GM12891 (cell line): Measurements from ENCODE around the gene PNPLA3.

Experiments
- PAX5 ChIP-seq: IDR thresholded peaks from 2 replicates; pipeline ENCODE4 v1.6.1; 2011; ENCODE audit warnings: low read length, moderate library complexity, mild to moderate bottlenecking; ENCODE audit not compliant: insufficient read depth, severe bottlenecking
- POLR2A ChIP-seq: IDR thresholded peaks from 2 replicates; pipeline ENCODE4 v1.6.1; 2011; ENCODE audit warnings: low read depth, low read length, control low read depth
- POLR2AphosphoS5 ChIP-seq: IDR thresholded peaks from 2 replicates; pipeline ENCODE4 v1.6.1; 2011; ENCODE audit warnings: low read depth, low read length, control low read depth
- POU2F2 ChIP-seq: IDR thresholded peaks from 2 replicates; pipeline ENCODE4 v1.6.1; 2011; ENCODE audit warnings: low read depth, mild to moderate bottlenecking, control low read depth, low read length, moderate library complexity
- SPI1 ChIP-seq: IDR thresholded peaks from 2 replicates; pipeline ENCODE4 v1.6.1; 2011; ENCODE audit warnings: low read depth, low read length, control low read depth
- TAF1 ChIP-seq: IDR thresholded peaks from 2 replicates; pipeline ENCODE4 v1.6.1; 2011; ENCODE audit warnings: low read depth, low read length, control low read depth

- no peak for TF ChIP-seq POLR2A
- no peak for TF ChIP-seq TAF1
- TF ChIP-seq POLR2AphosphoS5 = no peak
- no peak for TF ChIP-seq POU2F2
- TF ChIP-seq SPI1 = no peak
- TF ChIP-seq PAX5 = no peak
These were observed 34.9 kb upstream of the PNPLA3 start for GRCh38 chr22:43888740-43889139.
